ENCODE measurements around the gene RALGPS2.

The RALGPS2 gene

DNA sequence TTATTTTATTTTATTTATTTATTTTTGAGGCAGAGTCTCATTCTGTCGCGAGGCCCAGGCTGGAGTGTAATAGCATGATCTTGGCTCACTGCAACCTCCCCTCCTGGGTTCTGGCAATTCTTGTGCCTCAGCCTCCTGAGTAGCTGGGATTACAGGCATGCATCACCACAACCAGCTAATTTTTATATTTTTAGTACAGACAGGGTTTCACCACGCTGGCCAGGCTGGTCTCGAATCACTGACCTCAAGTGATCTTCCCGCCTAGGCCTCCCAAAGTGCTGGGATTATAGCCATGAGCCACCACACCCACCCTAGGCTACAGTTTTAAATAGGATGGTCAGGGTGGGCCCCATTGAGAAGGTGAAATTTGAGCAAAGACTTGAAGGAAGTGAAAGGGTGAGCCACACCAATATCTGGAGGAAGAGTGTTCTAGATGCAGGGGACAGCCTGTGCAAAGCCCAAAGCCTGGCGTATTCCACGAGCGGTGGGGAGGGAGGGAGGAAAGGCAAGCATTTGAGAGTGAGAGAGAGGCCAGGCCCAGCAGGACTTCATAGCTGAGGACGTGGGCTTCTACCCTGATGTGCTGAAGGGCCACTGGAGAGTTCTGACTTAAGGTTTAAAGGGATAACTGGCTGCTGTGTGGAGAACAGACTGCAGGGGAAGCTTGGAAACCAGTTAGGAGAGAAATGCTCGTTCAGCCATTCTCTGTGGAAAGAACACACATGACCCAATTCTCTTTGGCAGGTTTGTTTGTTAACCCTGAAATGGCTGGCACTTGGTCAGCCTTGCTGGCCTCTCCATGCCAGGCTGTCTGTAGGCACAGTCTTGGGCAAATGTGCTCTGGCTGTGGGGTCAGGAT, 238.0 kb downstream of the RALGPS2 start:
- no peak for DNase-seq (ENCODE audit: low read depth in 3 of 3)

DNA sequence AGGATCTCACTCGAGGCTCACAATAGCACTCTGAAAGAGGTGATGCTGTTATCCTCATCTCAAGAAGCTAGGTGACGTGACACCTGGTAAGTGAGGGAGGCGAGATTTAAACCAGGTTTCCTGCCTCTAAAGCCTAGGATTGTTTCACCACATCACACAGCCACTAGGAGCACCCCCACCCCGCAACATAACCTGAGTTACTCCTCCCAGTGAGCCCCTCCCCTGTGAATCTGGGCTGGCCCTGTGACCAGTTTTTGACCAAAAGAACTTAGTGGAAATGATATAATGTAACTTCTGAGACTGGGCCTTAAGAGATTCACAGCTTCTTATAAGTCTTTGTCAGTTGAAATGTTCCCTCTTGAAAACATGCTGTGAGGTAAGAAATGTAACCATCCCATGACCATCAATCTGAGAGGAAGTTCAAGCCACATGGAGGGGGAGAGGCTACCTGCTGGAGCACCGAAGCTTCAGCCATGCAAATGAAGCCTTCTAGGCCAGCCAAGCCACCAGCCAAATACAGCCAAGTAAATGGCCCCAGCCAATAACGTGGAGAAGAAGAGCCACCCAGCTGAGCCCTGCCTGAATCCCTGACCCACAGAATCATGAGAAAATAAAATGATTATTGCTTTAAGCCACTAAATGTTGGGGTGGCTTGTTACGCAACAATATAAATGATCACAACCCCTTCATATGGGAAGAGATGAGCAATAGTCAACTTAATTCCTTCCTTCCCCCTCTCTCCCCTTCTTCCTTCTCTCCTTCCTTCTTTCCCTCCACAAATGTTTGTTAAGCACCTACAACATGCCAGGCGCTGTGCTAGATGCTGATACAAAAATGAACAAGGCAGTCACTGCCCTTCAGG, 239.7 kb downstream of the RALGPS2 start:
- no peak for DNase-seq (ENCODE audit: low read depth in 3 of 3)

DNA sequence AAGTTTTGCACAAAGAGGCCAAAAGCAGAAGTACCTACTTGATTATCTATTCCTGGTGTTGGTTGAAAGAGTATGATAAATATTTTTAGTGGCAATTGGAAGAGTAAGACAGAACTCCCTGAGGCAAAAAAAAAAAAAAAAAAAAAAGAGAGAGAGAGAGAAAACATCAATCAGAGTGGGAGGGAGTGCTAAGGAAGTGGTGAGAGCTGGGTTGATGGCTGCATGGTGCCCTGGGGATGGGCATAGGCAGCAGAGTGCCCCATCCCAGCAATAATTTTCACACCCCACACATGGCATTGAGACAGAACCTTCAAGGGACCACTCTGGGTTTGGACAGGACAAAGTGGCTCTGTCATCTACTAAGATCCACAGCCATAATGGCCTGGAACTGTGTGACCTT, 241.3 kb downstream of the RALGPS2 start:
- DNase-seq (ENCODE audit: low read depth in 3 of 3) = no peak

DNA sequence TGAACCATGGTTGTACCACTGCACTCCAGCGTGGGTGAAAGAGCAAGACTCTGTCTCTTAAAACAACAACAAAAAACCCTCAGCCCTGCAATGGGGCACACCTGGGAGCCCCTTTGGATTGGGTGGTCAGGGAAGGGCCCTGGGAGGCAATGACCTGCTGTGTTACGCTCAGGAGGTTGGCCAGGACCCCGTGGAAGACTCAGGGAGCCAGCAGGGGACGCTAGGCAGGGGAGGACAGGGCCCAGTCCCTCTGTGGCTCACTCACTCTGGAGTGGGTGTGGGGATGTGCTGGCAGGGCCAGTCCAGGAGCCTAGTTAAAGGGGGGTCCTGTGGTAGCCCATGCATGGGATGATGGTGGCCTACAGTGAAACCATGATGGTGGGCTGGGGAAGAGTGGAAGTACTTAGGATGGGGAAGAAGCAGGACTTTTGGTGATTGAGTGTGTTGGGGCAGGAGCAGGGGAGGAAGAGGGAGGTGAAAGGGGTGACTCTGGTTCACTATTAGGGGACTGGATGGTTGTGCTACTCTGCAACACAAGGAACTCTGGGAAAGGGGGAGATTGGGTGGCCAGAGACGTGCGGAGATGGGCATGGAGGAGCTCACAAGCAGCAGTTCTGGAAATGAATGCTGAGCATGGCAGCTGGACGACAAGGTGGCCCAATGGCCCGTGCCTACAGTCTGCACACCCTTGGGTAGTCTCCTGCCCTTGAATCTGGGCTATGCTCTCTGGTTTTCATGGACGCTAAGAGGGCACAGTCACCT, 244.4 kb downstream of the RALGPS2 start:
- no peak for DNase-seq (ENCODE audit: low read depth in 3 of 3)

DNA sequence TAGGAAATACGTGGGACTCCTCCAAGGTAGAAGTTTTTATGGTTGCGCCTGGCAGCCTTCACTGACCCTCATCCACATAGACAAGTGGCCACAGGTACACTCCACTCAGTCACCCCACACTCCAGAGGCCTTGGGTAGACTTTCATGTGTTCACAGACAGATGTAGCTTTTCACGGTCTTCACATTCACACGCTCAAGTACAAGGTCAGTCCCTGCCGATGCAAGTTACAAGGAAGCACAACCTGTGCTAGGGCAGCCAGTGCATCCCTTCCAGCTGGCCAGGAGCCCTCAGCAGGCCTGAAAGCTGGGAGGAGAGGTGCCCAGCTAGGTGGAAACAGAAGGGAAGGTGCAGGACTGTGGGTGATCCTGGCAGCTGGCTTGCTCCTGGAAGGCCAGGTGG, 245.1 kb downstream of the RALGPS2 start:
- no peak for DNase-seq (ENCODE audit: low read depth in 3 of 3)

Data from stimulated activated CD4-positive, alpha-beta T cell treated with anti-CD3 and anti-CD28 coated beads, TNF-alpha, amount 100 ng/mL, for 4 hours (primary cell).